ENCODE results near the gene BPHL.

- TF ChIP-seq GATA2 (IDR thresholded peaks at IDR 0.05; ENCODE audit: low read depth, low read length) (no peak), GATA3 (IDR thresholded peaks at IDR 0.05; ENCODE audit: low read depth, low read length) (no peak)
These were observed 15.6 kb upstream of the BPHL start for GRCh38 chr6:3102875-3103274.
